NK-92 treated with Interleukin-12 subunit alpha and Interleukin-12 subunit beta, amount 100 ng/mL, for 24 hours (cell line): ENCODE results near the gene GREB1L.

Experiments used
- DNase-seq: peaks from one replicate; lab custom pipeline; 2025; lab: John Stamatoyannopoulos, UW

The GREB1L gene

DNA sequence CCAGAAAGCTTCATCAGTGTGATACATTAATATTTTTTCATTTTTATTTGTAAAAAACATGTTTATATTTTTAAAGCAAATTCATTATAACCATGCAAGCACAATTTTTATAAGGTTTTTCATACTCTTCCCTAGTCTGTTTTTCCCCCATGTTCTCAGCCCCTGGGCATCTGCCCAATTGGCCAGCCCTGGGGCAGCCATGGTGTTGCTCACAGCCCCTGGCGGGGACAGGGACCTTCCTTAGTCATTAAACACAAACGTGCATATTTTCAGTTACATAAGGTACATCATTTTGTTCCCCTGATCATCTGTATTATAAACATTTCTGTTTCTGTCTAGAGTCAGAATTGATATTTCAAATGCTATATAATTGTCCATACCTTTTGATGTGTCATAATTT lies 208.5 kb downstream of the GREB1L start:
- no peak for DNase-seq

DNA sequence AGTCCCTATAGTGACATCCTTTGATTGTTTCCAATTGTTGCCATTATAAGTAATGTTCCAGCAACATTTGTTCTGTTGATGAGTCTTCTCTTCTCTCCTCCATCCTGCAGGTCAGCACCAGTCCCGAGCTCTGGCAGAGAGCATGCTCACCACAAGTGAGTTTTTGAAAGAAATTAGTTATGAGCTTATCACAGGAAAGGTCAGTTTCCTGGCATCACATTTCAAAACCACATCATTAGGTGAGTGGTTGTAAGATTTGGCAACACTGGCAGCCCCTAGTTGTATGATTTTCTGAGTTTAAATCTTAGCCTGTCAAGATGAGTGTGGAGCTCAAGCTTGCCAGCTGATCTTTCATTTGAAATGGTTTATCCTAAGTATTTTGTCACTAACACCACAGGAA lies 208.9 kb downstream of the GREB1L start:
- DNase-seq = no peak

DNA sequence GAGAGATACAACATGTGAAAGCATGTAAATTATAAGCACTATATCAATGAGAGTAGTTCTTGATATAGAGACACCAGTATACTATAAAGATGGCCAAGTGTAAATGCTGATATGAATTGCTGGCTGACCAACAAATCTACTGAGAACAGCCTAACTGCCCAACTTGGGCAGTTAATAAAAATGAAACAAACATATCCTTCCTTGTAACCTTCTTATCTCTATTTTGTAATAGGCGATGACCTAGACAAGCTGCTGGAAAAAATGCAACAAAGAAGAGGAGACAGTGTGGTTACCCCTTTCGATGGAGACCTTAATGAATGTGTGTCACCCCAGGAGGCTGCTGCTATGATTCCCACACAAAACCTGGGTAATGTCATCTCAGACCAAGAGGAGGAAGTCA lies 209.8 kb downstream of the GREB1L start:
- no peak for DNase-seq

DNA sequence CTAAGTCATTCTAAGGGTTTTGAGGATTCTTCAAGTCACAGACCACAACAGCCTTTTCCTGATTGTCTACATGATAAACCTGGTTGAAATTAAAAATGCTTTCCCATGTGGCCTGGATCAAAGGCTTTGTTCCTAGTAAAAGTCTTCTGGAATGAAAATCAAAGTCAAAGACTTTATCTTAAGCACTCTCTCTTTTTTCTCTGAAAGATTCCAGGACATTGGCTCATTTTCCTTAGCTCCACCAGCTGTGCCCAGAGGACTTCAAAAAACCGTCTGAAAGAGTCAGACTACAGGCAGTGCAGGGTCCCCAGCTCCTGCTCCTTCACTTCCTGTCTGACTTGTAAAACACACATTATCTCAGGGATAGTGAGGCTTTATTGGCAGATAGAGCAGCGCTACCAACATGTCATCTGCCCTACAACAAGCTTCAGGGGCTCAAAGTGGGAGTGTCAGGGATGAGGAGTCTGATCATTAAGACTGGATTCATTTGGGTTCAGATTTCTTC lies 210.3 kb downstream of the GREB1L start:
- no peak for DNase-seq

DNA sequence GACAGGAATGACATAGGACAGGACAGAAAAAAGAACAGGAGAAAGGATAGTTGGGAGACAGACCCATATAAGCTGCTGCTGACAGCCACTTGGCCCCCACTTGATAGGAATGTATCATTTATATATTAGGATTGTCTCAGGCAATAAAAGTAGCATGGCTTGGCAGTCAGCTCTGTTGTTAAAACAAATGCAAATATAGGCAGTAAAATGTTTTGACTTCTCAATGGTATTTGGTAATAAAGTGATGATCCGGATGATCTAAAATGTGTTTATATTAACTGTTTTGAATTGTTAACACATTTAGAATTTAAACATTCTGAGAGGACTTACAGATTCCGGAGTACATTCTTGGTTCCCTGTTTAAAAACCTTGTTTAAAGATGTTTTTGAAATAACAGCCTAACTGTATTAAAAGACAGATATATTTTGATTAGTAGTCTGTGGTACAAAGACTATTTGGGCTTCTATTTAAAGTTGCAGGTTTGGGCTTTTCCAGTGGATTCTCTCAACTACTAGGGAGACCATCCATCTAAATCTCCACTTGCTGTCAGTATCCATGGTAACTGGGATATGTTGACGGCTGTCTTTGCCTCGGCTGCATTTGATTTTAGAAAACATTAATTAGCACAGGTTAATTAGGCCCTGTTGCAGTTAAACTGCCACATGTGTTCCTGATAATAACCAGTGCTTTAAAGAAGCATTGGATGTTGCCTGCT lies 210.9 kb downstream of the GREB1L start:
- DNase-seq = no peak

DNA sequence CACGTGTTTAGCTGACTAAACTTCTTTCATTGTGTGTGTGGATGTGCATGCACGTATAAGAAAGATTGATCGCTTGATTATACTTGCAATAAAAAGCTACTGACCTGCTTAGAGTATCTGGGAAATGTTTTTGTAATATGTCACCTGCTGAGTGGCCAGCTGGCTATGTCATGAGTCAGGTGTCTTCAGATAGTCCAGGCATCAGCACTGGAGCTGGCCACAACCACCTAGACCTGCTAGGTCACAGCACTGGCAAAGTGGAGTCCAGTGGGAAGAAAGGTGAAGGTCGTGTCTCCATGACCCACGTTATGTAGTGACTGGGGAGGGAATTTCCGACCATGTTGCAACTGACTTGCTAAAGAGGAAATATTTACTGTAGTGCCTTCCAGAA lies 211.5 kb downstream of the GREB1L start:
- DNase-seq = no peak

DNA sequence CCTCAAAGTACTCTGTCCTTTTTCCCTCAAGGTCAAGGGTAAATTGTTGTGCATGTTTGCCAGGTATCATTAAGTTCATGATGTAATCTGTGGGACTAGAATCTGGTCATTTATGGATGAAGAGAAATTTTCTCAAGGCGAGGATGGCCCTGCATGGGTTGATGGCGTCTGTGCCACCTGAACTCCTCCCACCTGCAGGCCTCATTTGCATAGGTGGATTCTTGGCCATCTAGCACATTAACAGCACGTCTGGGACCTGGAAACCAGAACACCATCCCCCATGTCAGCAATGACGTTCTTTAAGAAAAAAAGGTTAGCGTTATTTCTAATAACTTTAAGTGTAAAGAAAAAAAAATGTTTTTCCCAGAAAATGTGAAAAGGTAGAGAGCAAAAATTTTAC lies 212.7 kb downstream of the GREB1L start:
- no peak for DNase-seq

DNA sequence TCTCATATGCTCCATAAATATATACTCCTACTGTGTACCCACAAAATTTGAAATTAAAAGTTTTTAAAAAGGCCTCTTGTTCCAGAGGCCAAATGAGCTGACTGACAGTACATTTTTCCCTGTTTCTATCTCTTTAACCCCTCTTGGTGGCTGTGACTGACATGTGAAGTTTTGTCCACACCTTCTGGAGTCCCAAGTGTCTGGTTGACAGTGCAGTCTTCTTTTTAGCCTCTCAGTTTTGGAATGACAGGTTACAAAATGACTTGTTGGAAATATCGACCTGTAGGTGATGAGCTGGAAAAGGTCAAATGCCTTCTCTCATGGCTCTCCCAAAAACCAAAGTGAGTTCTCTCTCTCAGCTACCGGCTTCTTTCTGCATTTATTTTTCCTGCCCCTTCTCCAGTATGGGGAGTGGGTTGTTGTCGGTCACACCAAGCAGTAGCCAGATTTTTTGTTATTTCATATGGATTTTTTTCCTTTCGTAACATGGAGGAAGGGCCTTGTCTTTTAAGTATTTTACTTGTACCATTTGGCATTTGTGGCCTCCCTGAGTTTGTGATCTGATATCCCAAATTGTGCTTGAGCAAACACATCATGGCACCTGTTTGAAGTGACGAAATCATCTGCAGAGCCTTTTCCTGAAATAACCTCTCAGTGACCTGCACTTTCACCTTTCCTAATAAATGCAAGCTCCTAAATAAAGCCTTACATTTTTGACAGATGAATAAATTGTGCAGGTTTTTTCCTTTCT lies 214.6 kb downstream of the GREB1L start:
- no peak for DNase-seq

DNA sequence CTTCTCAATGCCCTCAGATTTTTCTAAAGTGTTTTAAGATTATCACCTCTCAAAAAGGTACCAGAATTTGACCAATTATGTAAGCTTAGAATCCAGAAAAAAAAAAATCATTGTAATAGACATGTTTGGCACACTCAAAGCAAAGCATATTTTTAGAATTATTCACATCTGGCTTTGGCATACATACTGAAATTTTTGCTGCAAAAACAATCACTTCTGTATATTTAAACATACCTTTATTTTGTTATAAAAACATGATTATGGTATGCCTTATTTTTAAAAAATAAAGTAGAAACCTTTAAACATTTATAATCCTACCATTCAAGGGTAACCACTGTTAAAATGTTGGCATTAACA lies 215.1 kb downstream of the GREB1L start:
- no peak for DNase-seq

DNA sequence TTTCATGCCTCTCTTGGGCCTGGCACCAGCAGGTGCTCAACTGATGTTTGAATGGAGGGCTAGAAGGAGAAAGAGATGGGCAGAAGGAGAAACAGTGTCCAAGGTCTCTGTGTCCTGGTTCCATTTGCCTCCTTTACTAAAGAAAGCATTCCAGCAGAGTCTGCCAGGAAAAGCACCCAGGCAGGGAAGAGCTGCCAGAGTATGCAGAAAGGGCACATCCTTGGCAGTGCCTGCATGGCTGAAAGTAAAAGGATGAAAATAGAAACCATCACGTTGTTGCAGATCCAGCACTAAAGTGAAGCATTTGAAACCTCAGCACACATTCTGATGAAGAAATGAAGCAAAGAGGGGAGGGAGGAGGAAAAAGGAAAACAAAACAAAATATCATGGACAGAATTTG lies 216.3 kb downstream of the GREB1L start:
- no peak for DNase-seq

DNA sequence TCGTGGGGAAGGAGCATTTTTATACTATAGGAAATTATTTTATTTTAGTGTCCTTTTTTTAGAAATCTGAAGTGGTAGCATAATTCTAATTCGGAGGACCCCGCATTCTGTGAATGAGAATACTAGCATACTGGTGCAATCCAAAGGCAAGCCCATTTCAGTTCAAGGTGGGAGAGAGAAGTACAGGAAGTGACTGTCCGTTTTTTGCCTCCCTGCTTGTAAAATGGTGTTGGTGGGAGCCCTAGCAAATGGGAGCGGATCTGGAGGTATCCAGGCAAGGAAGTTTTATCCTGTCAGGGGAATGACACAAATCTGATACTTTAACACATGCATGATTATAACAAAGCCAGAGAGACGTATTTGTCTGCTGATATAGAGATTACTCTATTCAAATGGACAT lies 216.8 kb downstream of the GREB1L start:
- no peak for DNase-seq

DNA sequence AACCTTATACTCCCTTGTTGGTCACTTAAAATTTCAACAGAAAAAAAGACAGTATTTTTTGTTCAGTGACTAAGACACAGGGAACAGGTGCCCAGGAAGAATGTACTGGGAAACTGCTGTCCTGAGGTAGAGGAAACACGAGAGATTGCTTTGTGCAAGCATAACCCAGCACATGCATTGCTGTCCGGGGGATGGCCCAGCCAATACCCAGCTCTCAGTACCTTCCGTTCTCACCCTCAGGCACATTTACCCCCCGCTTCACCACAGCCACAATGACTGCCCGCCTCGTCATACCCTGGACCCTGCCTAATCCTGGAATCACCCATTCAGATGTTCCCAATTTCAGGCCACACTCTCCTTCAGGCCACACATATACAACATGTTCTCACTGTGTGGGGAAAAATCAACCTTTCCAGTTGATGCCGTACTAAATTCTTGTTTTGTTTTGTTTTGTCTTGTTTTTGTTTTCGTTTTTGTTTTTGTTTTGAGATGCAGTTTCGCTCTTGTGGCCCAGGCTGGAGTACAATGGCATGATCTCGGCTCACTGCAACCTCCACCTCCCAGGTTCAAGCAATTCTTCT lies 217.8 kb downstream of the GREB1L start:
- DNase-seq = no peak

DNA sequence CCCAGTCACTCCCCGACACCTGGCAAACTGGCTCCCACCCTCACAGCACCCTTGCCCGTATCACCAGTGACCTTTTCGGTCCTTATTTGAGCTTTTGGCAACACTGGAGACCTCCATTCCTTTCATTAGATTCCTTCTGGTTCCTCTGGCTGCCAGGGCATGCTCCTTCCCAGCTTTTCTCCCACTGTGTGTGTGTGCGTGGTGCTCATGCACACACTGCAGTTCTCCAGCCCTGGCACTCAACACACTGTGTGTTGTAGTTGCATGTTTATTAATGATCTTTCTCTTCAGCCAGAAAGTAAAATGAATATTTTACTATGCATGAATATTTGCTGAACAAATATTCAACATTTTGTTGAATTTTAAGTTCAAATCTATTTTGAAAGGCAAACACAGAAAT lies 219.4 kb downstream of the GREB1L start:
- DNase-seq = no peak

DNA sequence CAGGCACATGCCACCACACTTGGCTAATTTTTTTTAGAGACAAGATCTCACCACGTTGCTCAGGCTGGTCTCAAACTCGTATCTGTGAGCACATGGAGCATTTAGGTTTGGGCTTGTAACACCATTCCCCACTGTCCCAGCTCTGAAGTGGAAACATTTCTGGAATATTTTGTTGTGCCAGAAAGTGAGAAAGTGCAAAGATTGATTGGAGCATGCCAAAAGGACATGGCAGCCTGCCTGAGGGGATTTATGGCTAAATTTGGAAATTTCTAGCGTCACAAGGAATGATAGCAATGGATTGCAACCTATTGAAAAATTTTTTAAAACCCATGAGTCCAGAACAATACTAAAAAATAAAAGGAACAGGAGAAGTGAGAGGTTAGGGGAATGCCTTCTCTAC lies 221.7 kb downstream of the GREB1L start:
- no peak for DNase-seq

DNA sequence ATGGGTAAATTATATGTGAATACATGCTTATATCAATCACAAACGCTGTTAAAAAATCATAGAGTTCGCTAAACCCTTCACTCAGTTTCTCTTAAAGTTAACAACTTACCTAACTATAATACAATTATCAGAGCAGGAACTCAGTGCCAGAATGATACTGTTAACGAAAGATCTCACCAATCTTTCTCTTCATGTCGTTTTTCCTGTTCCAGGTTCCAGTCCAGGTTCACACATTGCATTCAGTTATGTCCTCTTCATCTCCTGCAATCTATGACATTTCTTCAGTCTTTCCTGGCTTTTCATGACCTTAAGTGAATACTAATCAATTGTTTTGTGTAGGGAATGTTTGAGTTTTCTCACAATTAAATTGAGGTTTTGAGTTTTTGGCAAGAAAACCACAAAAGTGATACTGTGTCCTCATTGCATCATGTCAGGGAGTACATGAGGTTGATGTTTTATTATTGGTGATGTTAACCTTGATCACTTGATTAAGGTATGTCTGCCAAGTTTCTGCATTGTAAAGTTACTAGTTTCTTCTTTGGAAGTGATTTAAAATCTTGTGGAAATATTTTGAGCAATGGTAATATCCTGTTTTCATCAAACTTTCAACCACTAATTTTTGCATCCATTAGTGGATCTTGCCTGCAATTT lies 226.6 kb downstream of the GREB1L start:
- DNase-seq = no peak

DNA sequence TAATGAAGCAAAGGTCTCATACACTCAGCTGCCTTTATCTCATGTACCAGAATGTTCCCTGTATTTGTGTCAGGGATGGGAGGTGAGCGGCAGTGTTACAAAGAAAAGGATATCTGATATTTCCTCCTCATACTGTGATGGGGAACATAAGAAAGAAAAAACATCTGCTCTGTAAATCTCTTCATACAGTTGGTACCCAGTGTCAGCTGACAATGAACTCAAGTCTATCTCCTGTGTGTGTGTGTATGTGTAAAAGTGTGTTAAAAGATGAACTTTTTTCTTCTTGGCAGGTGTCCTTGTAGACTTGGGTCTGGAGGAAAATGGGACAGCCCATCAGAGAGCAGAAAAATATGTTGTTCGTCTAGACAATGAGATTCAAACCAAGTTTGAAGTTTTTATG lies 230.7 kb downstream of the GREB1L start:
- no peak for DNase-seq

DNA sequence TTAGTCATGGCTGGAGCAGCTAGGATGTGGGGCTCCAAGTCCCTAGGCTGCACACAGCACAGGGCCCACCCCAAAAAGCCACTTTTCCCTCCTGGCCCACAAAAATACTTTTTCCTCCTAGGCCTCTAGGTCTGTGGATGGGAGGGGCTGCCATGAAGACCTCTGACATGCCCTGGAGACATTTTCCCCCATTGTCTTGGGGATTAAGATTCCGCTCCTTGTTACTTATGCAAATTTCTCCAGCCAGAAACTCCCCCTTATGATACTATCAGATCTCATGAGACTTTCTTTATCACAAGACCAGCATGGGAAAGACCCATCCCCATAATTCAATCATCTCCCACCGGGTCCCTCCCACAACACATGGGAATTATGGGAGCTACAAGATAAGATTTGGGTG lies 232.6 kb downstream of the GREB1L start:
- DNase-seq = no peak

DNA sequence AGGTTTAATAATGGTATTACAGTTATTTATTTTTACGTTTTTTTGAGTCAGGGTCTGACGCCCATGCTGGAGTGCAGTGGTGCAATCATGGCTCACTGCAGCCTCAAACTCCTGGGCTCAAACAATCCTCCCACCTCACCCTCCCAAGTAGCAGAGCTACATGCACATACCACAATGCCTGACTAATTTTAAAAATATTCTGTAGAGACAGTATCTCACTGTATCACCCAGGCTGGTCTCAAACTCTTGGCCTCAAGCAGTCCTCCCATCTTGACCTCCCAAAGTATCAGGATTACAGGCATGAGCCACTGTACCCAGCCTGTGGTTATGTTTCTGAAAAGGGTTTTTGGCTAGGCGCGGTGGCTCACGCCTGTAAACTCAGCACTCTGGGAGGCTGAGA lies 237.7 kb downstream of the GREB1L start:
- DNase-seq = no peak

DNA sequence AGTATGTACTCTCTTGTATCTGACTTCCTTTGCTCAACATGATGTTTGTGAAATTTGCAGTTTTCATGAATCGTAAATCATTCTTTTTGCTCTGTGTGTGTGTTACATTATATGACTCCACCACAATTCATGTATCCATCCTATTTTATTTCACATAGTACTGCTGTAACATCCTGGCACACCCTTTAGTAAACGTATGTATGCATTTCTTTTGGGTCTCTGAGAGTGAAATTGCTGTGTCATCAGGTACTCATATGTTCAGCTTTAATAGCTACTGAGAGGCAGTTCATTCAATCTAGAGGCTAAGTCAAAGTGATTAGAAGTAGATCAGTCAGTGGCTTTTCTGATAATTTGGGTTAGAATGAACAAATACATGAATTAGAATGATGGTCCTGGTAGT lies 239.7 kb downstream of the GREB1L start:
- DNase-seq = no peak

DNA sequence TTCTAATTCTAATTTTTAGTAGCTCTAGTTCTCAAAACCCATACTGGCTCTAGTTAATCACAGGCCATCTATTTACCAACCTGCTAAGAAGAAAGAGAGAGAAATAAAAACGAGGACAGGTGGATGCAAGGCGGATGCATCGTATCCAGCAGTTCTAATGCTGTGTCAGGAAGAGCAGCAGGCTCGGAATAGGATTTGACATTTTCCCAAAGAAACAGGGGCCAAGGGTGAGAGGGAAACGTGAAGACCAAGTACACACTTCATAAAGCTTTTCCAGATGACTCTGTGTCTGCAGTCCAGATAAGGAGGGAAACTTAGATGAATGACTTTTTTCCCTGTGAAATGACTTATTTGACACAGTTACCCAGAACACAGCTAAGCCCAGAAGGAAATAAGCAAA lies 241.0 kb downstream of the GREB1L start:
- DNase-seq = no peak

DNA sequence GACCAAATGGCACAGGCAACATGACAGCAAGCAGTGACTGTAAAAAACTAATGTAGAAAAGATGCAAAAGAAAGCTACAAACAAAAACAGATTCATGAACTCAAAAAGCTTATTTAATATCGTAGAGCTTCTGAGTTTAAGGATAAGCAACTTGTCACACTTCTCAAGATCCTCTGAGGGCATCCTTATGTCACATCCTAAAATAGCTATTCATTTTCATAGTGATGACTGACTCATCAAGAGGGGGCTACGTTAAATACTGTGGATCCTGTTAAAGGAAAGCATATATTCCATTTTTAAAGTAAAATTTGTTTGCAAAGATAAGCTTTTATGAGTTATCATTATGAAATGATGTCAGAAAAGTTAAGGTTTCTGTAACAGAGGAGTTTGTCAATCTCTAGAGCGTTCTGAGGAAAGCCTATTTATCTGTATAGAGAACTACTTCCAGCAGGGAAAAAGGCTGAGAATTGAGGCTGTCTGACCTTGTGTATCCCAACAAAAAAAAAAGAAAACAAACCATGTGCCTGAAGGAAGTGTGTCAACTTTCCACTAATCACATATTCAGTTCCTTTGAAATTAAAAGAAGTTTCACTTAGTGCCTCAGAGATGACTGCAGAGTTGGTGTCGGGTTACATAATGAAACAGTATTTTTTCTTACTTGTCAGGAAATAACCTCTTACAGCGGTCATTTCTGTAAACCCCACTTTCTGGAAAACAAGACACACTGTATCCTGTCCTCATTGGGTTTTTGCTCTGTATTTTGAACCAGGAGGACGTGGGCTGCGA lies 243.0 kb downstream of the GREB1L start:
- DNase-seq = no peak

DNA sequence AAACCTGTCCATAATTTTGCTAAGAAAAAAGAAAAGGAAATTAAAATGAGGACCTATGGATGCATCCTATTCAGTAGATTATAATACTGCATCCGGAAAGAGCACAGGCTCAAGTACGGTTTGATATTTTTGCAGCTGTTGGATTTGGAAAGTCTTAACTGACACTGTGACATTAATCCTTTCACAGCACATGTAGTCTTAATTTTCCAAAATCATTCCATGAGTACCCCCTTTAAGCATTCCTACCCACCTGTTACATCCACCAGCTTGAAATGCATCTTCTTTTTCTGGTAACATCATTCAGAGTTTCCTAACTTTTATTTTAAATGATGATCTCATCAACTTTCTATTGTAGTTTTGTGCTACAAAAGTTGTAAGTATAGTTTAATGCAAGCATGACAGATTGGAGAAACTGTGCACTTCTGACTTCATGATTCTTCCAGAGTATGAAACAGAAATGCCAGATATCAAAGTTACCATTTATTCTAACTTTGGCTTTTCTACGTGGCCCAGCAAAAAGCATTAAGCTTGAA lies 244.9 kb downstream of the GREB1L start:
- DNase-seq = no peak
